K562 (cell line): ENCODE data around the gene AKR1C4.

Experiments used
- NCOR1 ChIP-seq: fragments of 450-650 bp; IDR thresholded peaks from 2 replicates; pipeline ENCODE4 v1.6.1; 2016; ENCODE audit warnings: mild to moderate bottlenecking, moderate library complexity
- POLR2H ChIP-seq: IDR thresholded peaks from 2 replicates; pipeline ENCODE4 v1.6.1; 2016; ENCODE audit warnings: missing genetic modification characterization, low read depth, mild to moderate bottlenecking, control low read depth, missing compliant biosample characterization, moderate library complexity
- SIN3A ChIP-seq, 2 experiments: fragments of 150-350 bp in 1 of 2; IDR thresholded peaks; 2 replicates each; pipeline ENCODE4 v1.6.1; 2011 to 2016; ENCODE audit warnings: borderline replicate concordance in 2 of 2, low read depth in 2 of 2, low read length in 2 of 2, mild to moderate bottlenecking in 2 of 2, moderate library complexity in 2 of 2; ENCODE audit not compliant: control insufficient read depth in 1 of 2
- SRF ChIP-seq, 2 experiments: fragments of 250-450, 450-650 bp in 1 of 2; sonication (Bioruptor Pico) in 1 of 2; sonication (generic) in 1 of 2; formaldehyde crosslinking; IDR thresholded peaks; 2 replicates each; pipeline versions ENCODE4 v1.5.0 to v1.5.1; 2020 to 2022; ENCODE audit warnings: mild to moderate bottlenecking in 1 of 2, missing genetic modification reagents in 1 of 2
- TF ChIP-seq, protein P1 (sequence below), 2 experiments: fragments of 450-650 bp in 1 of 2; sonication (generic) in 1 of 2; formaldehyde crosslinking in 1 of 2; IDR thresholded peaks in 1 of 2; conservative IDR thresholded peaks in 1 of 2; 2 replicates each; pipeline versions ENCODE4 v1.6.1 to v1.8.1; 2016 to 2023; ENCODE audit warnings: mild to moderate bottlenecking in 2 of 2, moderate library complexity in 2 of 2, inconsistent platforms in 1 of 2, missing genetic modification reagents in 1 of 2

DNA sequence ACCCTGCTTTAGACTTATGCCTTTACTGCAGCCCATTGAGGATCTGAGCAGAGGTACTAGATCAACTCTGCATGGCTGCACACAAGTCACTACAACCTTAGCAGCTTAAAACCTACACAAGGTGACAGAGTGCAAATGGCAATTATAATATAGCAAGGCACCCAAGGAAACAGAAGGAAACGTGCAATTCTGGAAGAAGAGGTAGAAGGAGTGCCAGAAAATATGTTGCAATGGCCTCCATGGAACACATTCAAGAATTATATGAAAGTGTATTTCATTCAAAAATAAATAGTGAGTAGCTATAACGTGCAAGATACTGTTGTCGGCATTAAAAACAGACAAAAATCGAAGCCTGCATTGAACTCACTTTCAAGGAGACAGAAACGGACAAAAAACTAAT, 8.8 kb upstream of the AKR1C4 start:
- TF ChIP-seq NCOR1 (no peak), SIN3A (IDR thresholded peaks at IDR 0.05; ENCODE audit: borderline replicate concordance in 2 of 2, control insufficient read depth in 1 of 2, low read depth in 2 of 2, low read length in 2 of 2) (no peak), POLR2H (no peak), SRF (CRISPR knock-in tag; IDR thresholded peaks at IDR 0.05) (no peak)
- TF ChIP-seq, protein P1, sequence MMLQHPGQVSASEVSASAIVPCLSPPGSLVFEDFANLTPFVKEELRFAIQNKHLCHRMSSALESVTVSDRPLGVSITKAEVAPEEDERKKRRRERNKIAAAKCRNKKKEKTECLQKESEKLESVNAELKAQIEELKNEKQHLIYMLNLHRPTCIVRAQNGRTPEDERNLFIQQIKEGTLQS (IDR thresholded peaks at IDR 0.05), result no peak
- TF ChIP-seq, protein P1 (CRISPR knock-in tag; conservative IDR thresholded peaks at IDR 0.05), result no peak
